HG03521 (cell line): ENCODE measurements around the gene SYPL1.
A peak's percentile ranks its signal among the peaks of the same experiment; 100 is the strongest.

Source experiments
- ATAC-seq: cut with Tn5 transposase; IDR thresholded peaks from one replicate; pipeline ENCODE4 v1.9.1; 2021; ENCODE audit warnings: mild to moderate bottlenecking, moderate library complexity; ENCODE audit not compliant: unreplicated experiment

The SYPL1 gene

DNA sequence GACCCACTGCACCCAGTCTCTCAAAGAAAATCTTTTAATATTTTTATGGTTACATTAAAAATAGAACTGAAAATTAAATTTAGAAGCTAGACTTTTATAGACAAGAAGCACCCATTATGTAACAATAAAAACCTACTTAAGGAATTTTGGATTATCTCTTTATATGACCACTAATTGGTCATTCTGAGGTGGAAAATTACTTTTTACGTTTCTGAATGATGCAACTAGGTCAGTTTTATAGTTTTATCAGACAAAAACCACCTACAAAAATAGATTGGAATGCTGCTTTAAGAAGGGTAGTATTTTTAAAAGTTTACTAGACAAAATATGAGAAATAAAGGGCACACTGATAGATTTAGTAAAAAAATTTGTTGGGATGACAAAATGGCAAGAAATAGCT, 16.5 kb downstream of the SYPL1 start:
- ATAC-seq, result no peak

DNA sequence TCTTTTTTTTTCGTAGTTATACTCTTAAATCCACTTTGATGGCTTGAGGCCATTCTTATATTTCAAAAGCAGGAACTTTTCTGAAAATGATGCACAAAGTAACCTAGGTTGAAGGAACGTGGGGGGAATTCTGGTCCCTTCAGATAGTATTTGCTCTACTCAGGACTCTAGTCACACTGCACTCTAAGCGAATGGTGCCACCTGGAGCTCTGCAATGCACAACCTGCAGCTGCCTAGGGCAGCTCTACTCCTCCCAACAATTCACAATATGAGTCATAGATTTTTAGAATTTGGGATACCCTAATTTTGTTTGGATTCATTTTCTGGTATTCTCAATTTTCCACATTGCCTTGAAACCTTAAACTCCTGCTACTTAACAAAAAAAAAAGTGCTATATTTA, 17.3 kb downstream of the SYPL1 start:
- ATAC-seq, result no peak

DNA sequence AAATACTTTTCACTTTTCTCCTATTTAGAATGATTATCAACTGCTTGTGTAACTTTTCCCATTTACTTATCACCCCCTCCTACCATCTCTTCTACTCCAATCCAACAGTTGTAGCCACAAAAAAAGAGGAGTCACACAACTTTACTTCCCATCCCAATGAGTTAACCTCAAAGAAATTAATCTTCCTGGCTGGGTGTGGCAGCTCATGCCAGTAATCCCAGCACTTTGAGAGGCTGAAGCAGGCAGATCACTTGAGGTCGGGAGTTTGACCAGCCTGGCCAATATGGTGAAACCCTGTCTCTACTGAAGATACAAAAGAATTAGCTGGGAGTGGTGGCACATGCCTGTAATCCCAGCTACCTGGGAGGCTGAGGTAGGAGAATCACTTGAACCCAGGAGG, 19.9 kb downstream of the SYPL1 start:
- ATAC-seq, result no peak

DNA sequence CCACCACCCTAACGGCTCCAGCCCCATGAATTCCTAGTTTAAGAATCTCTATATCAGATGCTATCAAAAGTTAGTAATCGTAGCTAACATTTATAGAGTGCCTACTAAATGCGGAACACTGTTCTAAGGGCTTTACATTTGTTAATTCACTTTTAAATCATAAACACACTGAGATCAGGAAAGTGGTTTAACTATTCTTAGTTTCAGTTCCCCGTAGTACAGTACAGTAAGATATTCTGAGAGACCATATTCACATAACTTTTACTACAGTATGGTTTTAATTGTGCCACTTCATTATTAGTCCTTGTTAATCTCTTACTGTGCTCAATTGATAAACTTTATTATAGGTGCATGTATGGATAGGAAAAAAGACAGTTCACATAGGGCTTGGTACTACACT, 22.5 kb downstream of the SYPL1 start:
- ATAC-seq, result peak; percentile 93

DNA sequence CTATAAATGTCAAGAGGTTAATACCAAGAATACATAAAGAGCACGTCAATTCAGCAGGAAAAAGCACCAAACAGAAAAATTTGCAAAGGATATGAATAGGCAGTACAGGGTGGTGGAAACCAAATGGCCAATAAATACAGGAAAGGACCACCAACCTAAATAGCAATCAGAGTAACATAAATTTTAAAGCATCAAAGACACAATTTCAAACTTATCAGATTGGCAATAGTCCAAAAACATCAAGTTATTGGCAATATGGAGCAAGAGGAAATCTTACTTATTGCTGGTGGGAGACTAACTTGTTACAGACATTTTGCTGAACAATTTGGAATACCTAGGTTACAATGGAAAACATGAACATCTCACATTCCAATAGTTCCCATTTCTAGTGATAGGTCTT, 24.1 kb downstream of the SYPL1 start:
- no peak for ATAC-seq

DNA sequence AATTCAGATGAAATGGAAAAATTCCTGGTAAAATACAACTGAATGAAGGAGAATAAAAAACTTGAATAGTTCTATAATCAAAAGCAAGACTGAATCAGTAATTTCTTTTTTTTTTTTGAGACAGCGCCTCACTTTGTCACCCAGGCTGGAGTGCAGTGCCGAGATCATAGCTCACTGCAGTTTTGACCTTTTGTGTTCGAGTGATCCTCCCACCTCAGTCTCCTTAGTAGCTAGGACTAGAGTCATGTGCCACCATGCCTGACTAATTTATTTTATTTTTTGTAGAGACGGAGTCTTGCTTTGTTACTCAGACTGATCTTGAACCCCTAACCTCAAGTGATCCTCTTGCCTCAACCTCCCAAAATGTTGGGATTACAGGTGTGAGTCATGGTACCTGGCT, 26.1 kb downstream of the SYPL1 start:
- no peak for ATAC-seq

DNA sequence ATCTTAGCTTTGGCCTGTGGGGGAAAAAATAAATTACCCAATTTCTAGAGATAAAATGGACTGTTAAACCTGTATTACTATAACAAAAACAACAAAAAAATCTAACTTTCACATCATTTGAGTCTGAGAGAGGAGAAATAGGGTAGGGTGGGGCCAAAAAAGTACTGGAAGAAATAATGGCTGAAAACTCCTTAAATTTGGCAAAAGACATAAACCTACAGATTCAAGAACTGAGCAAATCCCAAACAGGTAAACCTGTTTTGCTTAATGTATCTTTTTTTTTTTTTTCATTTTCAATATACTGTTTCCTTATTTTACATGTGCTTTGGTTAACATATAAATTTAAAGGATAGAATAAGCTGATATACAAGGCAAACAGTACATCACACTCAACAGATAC, 27.1 kb downstream of the SYPL1 start:
- no peak for ATAC-seq

DNA sequence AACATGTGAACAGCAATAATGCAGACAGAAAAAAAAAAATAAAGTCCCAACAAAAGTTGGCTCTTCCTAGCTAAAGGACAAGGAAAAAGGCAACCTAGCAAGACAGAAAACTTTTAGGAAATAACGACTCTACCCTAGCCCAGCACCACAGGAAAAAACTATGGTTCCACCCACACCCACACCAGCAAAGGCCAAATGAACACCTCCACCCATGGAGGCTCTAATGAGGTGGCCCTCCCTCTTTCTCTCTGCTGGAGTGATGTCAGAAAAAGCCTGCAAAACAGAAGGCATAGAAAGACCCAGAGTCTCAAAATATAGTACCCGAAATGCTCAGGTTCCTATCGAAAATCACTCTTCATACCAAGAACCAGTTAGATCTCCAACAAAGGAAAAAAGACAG, 28.4 kb downstream of the SYPL1 start:
- no peak for ATAC-seq

DNA sequence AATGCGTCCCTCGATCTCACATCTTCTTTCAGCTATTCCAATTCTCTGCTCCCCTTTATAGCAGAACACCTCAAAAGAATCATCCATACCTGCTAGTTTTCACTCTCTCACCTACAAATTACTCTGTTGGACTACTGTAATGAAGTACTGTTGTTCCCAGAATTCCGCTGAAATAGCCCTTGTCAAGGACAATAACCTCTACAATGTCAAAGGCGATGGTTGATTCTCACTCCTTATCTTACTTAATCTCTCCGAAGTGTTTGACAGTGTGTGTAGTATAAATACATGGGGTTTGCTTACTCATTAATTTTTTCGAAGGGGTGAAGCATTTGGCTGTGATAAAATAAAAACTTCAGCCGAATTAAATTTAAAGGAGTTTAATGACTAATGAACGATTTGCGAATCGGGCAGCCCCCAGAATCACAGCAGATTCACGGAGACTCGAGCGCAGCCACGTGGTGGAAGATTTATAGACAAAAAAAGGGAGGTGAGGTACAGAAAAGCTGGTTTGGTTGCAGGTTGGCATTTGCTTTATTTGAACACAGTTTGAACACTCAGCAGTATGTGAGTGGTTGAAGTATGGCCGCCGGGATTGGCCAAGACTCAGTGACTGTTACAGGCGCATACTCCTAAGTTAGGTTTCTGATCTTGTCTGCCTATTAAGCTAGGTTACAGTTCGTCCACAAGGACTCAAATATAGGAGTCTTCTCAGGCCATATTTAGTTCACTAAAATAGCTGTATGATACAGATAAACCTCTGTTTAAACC, 29.8 kb downstream of the SYPL1 start:
- ATAC-seq, result no peak

DNA sequence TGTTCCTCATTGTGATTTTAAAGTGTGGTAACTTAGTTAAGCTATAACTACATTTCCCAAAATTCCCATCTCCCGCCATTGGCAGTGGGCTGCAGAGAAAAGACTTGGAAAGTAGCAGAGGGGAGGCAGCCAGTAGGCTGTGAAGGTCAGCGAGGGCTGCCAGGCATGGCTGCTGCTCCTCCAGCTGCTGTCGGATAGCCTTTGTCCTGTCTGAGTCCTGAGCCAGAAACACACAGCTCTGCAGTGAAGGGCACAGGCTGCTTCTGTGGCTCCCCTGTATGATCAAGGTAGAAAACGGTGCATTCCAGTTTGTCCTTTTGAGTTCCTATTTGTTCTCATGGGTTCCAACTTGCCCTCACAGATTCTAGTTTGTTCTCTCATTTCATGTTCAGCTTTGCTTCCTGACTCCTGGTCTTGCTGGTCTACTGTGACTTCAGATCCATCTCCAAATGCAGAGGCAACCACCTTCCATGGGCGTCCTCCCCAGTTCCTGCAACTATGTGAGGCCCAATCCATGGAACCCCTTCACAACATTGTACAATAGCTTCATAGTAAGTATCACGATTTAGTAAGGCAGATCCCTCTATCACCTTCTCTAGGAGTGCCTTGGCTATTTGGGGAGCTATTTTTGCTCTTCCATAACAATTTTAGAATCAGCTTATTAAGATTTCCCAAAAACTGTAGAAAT, 31.7 kb downstream of the SYPL1 start:
- no peak for ATAC-seq

DNA sequence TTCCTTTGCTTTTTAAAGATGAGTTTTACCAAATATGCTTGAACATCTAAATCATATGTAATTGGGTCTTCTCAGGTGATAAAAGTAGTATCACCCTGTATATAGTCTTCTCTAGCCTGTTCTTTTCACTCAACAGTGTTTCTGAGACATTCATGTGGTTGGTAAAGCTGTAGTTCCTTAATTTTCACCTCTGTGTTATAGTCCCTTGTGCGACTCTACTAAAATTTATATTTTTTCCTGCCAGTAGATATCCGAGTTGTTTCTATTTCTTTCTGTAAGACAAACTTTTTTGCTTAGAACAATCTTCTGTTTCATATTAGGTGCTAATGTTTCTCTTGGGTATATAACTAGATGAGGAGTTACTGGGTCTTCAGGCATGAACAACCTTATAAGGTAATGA, 35.6 kb downstream of the SYPL1 start:
- no peak for ATAC-seq

DNA sequence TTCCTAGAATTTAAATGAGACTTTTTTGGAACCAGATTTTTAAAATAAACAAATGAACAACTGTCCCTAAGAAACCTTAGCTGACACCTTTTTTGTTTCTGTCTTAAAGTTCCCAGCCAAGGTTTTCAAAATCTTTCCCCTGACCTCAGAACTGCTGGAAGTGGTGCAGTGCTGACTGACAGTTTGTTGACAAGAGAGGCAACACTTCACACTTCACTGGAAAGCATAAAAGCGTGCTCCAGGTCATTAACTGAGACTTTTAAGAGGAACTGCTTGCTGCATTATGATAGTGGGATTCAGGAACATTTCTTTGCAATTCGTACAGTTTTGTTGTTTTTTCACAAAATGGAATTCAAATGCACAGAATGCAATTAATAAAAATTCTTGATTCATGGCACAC, 36.2 kb downstream of the SYPL1 start:
- ATAC-seq, result no peak

DNA sequence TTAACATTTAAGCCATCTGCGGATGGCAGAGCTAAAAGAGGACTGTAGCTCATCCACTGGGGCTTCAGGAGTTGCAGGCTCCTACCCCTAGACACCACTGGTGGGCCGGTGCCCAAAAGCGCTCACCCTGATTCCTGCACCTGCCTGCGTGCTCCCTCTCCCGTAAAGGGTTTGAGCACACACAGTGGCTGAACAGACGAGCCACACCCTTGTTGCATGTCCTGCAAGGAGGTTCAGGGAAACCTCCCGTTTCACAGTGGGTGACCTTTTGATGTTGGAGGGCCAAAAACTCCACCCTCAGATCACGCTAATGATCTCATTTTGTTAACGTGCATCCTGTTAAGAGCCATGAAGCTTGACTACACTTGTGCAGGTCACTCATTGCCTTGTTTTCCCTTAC, 37.9 kb downstream of the SYPL1 start:
- ATAC-seq, result no peak

DNA sequence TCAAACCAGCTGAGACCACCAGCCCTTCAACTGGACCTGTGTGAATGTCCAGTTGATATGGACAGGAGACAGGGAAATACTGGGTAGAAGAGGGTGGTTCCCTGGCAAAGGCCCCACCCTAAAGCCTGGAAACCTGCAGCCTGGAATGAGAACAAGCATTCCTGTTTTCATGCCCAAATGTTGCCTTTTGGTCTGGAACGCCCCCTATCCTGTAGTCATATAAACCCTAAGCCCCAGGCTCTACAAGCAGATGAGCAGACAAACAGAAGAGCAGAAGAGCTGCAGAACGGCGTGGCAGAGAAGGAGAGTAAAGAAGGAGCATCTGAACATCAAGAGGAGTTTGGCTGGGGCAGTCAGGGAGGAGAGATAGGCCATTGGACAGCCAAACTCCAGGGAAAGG, 38.4 kb downstream of the SYPL1 start:
- no peak for ATAC-seq

DNA sequence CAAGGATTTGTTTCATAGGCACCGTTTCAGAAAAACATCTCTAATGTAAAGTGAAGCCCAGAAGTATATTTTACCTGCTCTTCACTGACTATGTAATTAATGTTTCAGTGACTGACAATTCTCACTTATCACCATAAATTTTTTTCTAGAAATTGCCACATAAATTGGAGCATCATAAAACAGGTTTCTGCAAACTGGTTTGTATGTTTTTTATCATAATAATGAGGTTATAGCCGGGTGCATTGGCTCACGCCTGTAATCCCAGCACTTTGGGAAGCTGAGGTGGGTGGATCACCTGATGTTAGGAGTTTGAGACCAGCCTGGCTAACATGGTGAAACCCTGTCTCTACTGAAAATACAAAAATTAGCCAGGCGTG, 39.4 kb downstream of the SYPL1 start:
- no peak for ATAC-seq

DNA sequence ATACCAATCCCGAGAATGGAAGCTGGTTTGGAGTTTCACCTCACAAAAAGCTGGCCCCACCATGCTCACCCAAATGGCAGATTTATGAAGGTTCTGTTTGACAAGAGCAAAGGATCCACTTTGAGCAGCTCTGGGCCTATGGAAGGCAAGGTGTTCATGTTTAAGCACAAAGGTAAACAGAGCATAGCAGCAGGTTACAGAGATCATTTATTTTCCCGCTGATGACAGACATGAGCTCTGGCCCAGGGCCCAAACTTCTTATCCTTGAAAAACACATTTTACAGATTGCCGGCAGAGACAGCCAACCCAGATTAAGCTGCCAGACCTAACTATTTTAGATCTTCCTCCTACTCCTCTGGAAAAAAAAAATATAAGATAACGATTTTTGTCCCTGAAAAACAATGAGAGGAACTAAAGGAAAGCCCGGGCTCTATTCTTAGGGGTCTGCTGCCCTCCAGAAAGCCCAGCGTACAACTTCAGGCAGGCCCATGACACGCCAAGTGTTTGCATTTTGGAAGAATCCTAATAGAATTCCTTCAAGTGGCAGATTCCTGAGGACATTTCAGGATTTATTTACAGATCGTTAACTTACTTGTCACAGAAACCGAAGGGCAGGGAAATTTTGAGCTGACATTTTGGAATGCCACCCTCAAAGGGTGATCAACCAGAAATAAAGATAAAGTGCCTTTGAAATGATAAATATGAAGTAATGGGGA, 40.0 kb downstream of the SYPL1 start:
- ATAC-seq, result no peak

DNA sequence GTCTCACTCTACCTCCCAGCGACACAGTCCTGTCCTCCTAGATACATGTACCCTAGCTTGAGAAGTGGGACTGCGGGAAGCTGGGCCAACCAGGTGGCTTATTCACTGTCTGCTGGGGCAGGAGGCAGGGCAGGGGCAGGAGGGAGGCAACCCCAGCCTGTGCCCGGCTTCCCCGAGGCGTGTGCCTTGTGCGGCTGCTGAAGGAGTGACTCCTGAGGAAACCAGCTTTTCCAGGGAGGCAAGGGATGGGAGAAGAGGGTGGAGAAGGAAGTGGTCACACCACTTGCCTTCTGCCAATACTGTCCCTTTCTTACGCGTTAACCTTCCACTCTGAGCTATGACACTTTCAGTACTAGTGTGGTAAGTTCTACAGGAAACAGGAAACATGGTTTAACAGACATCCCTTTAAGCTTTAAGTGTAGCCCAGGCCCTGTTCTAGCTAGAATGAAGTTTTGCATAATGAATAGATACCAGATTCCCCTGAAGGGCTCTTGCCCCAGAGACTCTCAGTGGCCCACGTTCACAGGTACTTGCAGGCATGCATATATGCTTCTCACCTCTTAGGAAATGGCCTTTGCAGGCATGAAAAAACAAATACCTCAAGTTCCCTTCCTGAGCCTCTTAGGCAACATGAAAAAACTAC, 40.6 kb downstream of the SYPL1 start:
- ATAC-seq, result peak; percentile 97

DNA sequence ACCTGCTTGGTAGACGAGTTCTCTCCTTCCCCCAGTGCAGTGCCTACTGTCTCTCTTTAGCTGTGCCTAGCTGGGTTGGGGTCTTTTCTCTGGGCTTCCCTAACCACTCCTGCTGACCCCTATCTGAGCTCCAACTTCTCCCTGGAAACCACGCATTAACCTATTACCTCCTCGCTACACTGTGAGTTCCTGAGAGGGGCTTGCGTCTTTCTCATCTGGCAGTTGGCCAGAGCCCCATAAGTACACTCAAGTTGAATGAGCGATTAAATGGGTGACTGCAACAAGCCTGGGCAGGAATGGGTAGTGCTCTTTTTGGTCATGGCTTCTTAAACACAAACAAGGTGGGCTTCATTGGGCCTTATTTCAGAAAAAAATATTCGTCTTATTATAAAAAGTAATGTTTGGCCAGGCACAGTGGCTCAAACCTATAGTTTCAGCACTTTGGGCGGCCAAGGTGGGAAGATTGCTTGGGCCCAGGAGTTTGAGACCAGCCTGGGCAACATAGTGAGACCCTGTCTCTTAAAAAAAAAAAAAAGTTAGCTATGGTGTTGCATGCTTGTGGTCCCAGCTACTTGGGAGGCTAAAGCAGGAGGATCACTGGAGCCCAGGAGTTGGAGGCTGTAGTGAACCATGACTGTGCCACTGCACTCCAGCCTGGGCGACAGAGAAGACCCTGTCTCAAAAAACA, 41.4 kb downstream of the SYPL1 start:
- no peak for ATAC-seq

DNA sequence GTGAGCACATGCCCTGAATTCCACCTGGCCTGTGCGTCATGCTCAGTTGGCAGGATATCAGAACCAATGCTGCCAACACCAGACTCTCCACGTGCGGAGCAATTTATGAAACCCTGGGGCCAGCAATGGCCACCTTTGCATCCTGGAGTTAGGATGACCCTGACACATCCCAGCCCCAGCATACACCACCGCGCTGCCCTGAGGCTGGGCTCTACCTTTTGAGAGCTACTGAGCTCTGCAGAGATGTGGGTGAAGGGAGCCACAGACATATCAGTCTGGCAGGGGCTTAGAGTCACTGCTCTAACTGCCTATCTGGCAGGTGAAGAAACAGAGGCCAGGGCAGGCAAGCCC, 41.9 kb downstream of the SYPL1 start:
- no peak for ATAC-seq

DNA sequence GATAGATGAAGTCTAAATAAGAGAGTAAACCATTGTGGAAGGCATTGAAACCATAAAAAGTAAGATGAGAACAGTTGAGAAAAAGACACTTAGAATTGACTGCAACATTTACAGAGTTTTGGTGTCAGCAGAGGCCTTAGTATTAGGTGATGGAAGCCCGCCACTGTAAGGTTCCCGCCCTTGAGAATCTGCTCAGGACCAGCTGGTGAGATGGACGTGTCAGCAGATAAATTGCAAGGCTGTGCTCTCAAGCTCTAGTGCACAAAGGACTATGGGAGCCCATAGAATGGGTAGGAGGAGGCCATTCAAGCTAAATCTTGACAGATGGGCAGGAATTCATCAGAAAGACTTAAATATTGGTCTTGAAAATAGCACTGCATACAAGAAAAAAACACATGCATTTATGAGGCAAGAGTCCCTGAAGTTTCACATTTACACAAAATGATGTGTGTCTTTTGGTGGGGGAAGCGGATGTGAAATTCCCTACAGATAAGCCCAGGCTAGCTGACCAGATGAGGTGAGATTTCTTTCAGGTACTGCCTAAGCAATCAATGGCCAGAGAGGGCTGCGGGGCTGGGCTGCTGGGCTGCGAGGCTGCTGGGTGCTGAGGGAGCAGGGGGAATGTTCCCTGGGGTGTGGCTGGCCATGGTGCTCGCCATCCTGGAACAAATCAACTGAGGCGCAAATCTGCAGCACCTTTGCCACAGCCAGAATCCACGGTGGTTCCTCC, 42.5 kb downstream of the SYPL1 start:
- ATAC-seq, result no peak

DNA sequence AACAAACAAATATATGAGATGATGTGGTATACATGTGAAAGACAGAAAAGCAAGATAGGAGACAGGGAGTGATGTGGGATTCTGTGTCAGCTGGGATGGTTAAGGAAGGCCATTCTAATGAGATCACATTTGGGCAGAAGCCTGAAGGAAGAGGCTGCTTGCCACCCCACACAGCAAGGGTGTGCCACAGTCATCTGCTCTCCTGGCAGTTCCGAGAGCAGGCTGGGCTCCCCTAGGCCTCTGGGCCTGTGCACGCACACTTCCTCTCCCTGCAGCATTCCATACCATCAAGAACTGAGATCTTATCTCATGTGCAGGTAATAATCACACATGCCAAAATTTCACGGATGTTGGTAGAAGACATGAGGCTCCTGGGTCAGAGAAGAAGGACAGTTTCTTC, 43.1 kb downstream of the SYPL1 start:
- no peak for ATAC-seq
